Measurements from ENCODE around the gene ODC1. TPM values are rescaled to one million over a fixed set of nuclear protein-coding genes. Genes with fewer than 3 reads are reported as not detected.
"Not testable (repeated sequence)": the region's sequence is repeated elsewhere in the genome, so short reads cannot be mapped to it uniquely, and the experiment has no call there.

The ODC1 gene
- total RNA-seq, 2 donors from 2014 or later = 31.9 to 59.7 TPM

DNA sequence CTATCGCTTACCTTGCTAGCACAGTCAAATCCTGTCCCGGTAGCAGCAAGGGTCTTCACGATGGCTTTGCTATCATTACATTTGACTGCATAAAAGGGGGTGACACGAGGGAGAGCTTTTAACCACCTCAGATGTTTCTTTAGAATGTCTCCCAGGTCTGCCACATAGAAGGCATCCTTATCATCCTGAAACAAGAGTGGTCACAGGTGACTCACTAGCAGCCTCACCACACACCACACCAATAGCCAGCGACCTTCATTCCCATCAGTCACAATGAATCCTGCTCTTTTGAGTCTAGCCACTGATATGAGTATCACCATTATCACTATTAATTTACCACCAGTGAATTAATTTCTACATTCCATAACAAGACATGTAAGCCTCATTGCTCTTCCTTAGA, 3.7 kb downstream of the ODC1 start:
- DNase-seq = no peak
- Histone ChIP-seq H3K9me3 (no peaks in the 10 kb centered on the region), H3K4me3 (no peak overlapping the region), H3K36me3 (replicated peaks in 1 of 2; ENCODE audit: insufficient read depth in 1 of 2, low read depth in 2 of 2) (peaks cover 9 to 30% of the 10 kb centered on the region in 2 donors), H3K27me3 (no peaks in the 10 kb centered on the region), H3K4me1 (peaks cover 35% of the 10 kb centered on the region), H3K27ac (no peak overlapping the region)
- WGBS, 2 donors = 84 to 88% methylated on average over 5 of the region's 5 CpGs
- TF ChIP-seq, protein P1, sequence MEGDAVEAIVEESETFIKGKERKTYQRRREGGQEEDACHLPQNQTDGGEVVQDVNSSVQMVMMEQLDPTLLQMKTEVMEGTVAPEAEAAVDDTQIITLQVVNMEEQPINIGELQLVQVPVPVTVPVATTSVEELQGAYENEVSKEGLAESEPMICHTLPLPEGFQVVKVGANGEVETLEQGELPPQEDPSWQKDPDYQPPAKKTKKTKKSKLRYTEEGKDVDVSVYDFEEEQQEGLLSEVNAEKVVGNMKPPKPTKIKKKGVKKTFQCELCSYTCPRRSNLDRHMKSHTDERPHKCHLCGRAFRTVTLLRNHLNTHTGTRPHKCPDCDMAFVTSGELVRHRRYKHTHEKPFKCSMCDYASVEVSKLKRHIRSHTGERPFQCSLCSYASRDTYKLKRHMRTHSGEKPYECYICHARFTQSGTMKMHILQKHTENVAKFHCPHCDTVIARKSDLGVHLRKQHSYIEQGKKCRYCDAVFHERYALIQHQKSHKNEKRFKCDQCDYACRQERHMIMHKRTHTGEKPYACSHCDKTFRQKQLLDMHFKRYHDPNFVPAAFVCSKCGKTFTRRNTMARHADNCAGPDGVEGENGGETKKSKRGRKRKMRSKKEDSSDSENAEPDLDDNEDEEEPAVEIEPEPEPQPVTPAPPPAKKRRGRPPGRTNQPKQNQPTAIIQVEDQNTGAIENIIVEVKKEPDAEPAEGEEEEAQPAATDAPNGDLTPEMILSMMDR (IDR thresholded peaks at IDR 0.05) = no peak
- no peak for TF ChIP-seq POLR2A (IDR thresholded peaks at IDR 0.05)
- intact Hi-C loops (cut with DNase I) = no loop called here
- ATAC-seq = no peak

DNA sequence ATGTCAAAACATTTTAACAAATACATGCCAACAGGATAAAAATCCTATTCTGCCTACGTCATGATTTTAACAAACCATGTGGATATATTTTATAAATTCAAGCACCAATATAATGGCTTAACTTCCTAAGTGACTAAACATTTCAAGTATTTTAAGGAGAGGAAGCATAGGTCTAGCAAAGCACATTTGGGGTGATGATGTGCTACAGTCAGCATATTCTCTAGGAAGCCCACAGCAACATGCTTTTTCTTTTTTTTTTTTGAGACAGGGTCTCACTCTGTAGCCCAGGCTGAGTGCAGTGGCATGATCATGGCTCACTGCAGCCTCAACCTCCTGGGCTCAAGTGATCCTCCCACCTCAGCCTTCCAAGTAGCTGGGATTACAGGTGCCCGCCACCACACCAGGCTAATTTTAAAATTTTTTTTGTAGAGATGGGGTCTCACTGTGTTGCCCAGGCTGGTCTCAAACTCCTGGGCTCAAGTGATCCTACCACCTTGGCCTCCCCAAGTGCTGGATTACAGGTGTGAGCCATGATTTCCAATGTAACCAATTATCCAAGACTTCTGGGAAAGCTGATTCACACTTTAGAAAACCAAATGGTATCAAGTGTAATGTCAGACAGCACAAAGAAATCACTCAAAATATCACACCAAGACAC, 5.5 kb downstream of the ODC1 start:
- H3K9me3 ChIP-seq; ATAC-seq; H3K27me3 ChIP-seq; H3K4me3 ChIP-seq; DNase-seq; intact Hi-C loops (cut with DNase I); H3K27ac ChIP-seq: not testable (repeated sequence)
- WGBS, 2 donors = 87 to 90% methylated on average over 2 of the region's 2 CpGs
- Histone ChIP-seq H3K36me3 (replicated peaks in 1 of 2; ENCODE audit: insufficient read depth in 1 of 2, low read depth in 2 of 2) (peaks cover 9 to 30% of the 10 kb centered on the region in 2 donors), H3K4me1 (peaks cover 25% of the 10 kb centered on the region)

DNA sequence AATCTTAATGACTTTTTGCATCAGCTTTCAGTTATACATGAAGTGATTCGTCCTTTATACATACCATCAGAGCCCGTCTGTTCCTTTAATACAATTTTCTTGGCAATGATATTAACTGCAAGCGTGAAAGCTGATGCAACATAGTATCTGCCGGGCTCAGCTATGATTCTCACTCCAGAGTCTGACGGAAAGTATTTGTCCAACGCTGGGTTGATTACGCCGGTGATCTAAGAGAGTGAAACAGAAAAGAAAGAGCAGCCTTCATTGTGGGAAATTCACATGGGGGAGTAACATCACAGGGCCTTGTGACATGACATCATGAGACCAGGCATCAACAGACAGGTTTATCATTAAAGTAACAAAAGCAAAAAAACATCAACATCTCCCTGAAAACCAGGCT, 6.2 kb downstream of the ODC1 start:
- Histone ChIP-seq H3K4me3 (no peak overlapping the region), H3K4me1 (peaks cover 19% of the 10 kb centered on the region), H3K27ac (no peak overlapping the region), H3K9me3 (no peaks in the 10 kb centered on the region), H3K36me3 (replicated peaks in 1 of 2; ENCODE audit: insufficient read depth in 1 of 2, low read depth in 2 of 2) (peaks cover 9 to 30% of the 10 kb centered on the region in 2 donors), H3K27me3 (no peaks in the 10 kb centered on the region)
- ATAC-seq (no peak), DNase-seq (no peak)
- WGBS, 2 donors = 88% methylated on average over 8 of the region's 8 CpGs
- intact Hi-C loops (cut with DNase I) = no loop called here
- TF ChIP-seq, protein P1 (IDR thresholded peaks at IDR 0.05) = no peak
- TF ChIP-seq POLR2A (IDR thresholded peaks at IDR 0.05) = no peak

DNA sequence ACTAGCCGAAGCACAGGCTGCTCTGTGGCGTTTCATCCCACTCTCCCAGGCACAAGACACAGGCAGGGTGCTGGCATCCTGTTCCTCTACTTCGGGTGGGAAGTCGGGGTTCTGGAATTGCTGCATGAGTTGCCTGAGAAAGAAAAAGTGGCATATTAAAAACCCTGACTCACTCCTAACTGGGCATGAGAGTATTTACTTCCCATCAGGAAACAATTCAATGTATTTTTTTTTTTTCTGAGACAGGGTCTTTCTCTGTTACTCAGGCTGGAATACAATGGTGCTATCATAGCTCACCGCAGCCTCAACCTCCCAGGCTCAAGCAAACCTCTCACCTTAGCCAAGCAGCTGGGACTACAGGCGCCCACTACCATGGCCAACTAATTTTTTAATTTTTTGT, 7.4 kb downstream of the ODC1 start:
- ATAC-seq (no peak), DNase-seq (no peak)
- Histone ChIP-seq H3K36me3 (replicated peaks in 1 of 2; ENCODE audit: insufficient read depth in 1 of 2, low read depth in 2 of 2) (peaks cover 9 to 30% of the 10 kb centered on the region in 2 donors), H3K9me3 (no peaks in the 10 kb centered on the region), H3K27ac (no peak overlapping the region), H3K27me3 (no peaks in the 10 kb centered on the region), H3K4me1 (peaks cover 10% of the 10 kb centered on the region), H3K4me3 (no peak overlapping the region)
- intact Hi-C loops (cut with DNase I) = no loop called here
- 90% methylated on average over 6 of the region's 6 CpGs for WGBS, 2 donors
- TF ChIP-seq POLR2A (IDR thresholded peaks at IDR 0.05) = no peak
- TF ChIP-seq, protein P1 (IDR thresholded peaks at IDR 0.05) = no peak

DNA sequence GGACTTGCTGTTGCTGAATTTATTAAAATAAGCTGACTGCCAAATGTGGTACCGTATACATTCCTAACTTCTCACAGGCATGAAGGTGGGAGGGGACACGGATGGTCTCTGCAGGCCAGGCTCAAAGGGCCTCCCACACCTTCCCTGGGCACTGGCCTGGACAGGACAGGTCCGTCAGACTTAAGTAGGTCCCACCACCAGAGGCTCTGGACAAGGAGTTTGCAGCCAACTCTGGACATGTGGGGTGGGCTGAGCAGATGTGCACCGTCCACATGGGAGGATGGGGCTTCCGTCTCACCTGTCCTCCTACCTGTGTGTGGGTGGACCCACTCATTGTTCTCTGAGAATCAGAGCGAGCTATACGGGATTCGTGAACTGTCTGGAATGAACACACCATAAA, 8.2 kb downstream of the ODC1 start:
- TF ChIP-seq POLR2A (IDR thresholded peaks at IDR 0.05) = no peak
- TF ChIP-seq, protein P1 (IDR thresholded peaks at IDR 0.05) = no peak
- 95 to 97% methylated on average over 7 to 8 of the region's 8 CpGs for WGBS, 2 donors
- Histone ChIP-seq H3K9me3 (no peaks in the 10 kb centered on the region), H3K27ac (no peak overlapping the region), H3K4me1 (peaks cover 2% of the 10 kb centered on the region), H3K27me3 (no peaks in the 10 kb centered on the region), H3K4me3 (no peak overlapping the region), H3K36me3 (replicated peaks in 1 of 2; ENCODE audit: insufficient read depth in 1 of 2, low read depth in 2 of 2) (peaks cover 9 to 30% of the 10 kb centered on the region in 2 donors)
- DNase-seq = no peak
- intact Hi-C loops (cut with DNase I) = loop anchor here (5.0 to 10.0 kb wide), 2 partner anchors 313 to 635 kb away; no protein-coding TSS in a partner anchor
- ATAC-seq = no peak
